ENCODE data around the gene NPAS3.

NPAS3 gene

DNA sequence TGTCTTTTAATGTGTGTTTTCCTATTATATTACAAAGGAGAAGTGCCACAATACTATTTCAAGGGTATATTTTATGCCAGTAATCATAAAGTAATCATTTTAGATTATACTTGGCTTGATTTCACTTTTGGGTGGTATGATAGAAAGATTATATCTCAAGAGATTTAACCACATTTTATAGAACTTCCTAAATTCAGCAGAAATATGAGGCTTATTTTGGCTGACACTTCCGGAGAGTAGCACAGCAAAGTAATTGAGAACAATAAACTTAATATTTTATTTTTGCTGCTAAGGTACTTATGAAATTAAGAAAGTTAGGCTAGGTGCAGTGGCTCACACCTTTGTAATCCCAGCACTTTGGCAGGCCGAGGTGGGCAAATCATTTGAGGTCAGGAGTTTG is 319.1 kb downstream of the NPAS3 start:
- no peak for DNase-seq (ENCODE audit: low read depth)

DNA sequence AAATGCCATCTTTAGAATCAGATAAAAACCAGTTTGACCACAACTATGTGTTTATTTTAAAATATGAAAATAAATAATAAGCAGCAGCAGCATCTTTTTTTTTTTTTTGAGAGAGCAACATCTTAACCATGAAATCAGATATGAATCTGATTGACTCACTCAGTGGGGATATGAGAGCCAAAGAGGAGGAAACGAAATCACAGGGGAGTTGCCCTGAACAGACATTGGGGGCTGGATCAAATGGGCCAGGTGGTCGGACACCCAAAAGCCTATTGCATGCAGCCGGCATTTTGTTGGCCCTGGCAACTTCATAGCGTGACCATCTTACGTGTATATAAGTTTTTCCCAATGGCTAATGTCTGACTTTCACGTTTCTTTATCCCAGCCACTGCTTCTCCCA is 321.1 kb downstream of the NPAS3 start:
- no peak for DNase-seq (ENCODE audit: low read depth)

DNA sequence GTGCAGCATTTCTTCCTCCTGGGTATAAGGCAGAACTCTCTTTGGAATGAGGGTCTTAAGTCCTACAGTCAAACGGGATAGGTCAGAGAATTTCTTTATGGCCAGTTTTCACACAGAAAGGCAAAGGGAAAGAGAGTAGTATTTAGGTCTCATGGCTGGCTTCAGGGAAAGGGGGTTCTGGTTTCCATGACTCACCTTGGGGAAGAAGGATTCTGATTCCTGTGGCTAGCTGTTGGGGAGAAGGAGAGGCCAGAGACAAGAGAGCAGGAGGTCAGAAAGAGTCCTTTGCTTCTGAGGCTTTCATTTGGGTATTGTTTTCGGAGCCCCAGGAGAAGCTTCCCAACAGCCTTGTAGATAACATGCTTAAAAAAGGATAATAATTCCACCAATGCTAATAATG is 332.5 kb downstream of the NPAS3 start:
- DNase-seq (ENCODE audit: low read depth) = no peak

DNA sequence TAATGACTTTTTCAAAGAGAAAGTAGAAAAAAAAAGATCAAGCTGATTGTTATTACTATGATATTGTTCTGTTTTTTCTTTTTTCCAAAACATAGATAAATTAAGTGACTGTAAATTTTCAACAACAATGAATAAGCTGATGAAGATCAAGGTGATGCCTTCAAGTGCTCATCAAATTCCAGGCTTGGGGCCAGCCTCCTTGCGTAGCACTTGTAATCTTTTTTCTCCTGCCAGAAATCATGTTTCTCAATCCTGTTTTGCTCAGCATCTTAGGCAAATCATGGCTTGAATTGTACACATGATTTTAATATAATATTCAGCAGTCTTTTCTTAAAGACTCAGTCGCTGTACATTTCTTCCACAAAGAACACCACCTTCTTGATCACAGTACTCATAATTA is 333.2 kb downstream of the NPAS3 start:
- DNase-seq (ENCODE audit: low read depth) = no peak

DNA sequence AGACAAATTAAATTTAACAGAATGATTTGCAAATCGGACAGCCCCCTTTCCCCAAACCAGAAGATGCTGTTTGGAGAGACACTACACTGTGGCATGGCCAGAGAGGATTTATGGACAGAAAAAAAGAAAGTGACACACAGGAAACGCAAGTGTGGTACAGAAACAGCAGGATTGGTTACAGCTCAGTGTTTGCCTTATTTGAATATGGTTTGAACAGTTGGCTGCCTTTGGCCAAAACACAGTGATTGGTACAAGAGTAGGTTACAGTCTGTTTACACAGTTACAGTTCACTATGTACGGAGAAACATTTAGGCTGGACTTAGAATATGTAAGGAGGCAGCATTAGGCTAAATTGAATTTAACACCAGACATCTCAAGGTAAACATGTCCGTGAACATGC is 335.3 kb downstream of the NPAS3 start:
- no peak for DNase-seq (ENCODE audit: low read depth)

DNA sequence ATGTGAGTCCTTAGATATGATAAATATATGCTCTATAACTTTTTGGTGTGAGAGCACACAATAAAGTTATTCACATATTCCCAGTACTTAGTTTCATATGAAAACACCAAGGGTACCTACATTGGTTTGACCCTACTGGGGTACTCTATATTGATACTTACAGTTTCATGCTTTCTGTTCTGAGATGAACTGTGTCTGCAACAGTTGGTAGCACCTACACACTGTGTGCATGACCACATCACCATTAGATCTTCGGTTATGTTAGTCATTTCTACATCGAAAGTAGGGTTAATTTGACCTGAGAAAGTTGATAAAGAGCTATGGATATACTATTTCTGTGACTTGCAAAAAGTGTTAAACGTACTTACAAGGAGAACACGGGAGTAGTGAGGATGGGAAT is 337.2 kb downstream of the NPAS3 start:
- DNase-seq (ENCODE audit: low read depth) = no peak

DNA sequence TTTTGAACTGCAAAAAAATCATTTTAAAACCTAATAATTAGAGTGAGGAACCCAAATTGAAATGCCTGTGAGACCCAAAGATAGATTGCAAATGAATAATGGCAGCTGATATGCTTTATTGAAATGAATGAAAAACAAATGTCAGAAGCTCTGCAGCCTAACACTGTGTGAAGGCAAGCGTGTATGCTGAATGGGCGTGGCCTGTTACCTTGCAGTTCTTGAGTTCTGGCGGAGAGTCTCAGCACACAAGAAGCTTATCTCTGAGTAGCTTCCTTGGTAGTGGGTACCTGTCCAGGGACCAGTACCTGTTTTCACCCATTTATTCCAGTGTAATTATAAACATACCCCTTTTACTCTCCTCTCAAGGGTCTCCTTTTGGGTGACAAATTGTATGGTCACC is 341.2 kb downstream of the NPAS3 start:
- no peak for DNase-seq (ENCODE audit: low read depth)

DNA sequence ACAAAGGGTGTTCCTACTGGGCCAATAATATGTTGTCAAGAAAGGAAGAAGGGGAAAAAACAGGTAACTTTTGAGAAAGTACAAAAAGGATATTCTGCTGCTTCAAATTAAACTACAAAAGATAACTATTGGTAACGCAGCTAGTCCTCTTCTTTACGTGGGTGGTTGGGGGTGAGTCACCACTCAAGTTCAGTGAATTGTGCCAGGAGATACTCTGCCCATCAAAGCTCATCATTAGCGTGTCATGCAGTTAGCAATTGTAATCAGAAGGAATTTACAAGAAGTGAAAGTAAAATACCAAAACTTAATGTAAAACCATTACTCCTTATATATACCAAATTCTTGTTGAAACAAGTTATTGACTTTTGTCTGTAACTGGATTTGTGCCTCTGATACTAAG is 342.0 kb downstream of the NPAS3 start:
- DNase-seq (ENCODE audit: low read depth) = no peak

DNA sequence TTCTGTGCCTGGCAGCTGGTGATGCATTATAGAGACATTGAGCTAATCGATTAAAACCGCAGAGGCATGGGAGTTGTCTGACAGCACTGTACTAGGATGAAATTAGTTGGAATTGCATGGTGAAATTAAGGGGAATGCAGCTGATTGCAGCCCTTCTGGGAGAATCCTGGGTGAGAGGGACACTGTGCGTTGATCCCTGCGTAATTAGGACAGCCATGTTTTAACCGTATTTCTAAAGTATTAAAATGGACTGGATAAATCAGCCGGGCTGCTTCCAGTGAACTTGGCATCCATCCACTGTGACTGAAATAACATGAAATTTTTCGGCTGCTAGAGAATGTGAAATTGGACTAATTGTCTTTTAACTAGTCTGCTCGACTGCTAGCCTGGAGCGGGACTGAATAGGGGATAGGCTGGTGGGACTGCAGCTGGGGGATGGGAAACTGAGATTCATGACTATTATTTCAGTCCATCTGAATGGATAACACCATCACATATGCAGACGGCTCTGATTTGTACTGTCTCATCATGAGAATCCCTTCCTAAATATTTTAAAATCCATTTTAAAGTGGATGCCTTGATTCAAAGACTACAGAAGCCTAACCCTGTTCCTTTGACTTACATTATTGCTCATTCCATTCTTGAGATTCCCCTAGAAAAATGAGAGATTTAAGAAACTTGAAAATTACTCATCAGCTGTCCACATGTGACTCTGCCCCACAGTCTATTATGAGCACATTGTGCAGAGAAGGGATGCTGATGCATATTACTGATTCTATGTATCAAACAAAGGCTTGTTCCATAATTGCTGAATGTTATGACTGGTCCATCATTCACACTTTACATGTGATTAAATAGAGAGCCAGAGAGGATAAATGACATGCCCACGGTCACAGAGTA is 343.9 kb downstream of the NPAS3 start:
- DNase-seq (ENCODE audit: low read depth) = no peak

DNA sequence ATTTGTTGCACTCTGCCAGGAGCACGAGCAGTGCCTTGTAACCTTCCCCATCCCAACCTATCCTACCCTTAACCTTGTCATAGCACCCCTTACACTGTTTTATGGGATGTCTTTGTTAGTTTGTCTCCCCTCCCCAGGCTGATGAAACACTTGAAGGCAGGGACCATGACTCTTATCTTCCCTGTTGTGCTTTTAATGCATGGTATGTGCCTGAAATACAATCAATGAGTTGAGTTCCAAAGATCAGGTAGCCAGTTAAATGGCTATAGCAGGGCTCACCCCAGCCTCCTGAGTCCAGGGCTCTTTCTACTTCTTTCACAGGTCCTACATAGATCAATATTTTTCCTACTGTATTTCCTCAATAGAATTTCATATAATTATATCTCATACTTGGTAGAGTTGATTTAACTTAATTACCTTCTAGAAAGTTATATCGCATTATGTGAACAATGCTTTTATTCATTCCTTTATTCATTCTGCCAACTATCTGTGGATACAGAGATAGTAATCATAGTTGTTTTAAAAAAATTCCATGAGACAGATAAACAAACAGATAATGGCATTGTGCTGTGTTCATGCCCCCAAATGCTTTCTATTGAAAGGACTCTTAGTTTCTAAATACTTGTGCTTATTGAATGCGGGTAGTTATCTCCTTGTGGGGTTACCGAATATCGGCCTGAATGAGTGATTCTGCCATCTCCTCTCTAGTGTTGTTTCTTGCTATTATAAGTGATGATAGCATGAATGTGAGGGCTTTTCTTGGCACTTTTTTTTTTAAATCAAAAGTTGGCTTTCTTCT is 347.4 kb downstream of the NPAS3 start:
- no peak for DNase-seq (ENCODE audit: low read depth)

DNA sequence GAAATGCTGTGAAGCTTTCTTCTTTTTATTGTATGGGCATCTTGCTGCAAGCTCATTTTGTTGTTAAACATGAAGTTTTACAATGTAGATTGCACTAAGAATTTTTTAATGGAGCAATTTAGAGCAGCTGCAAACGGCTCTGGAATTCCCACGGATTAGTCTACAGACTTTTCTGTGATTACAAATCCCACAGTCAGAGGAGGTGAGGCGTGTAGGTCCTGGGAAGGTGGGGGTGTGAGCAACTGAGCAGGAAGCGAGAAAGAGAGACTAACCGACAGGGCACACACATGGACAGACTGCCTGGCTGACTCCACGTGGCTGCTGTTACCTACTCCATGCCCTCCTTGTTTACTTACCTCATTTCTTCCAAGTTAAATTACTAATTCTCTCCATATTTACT is 348.5 kb downstream of the NPAS3 start:
- DNase-seq (ENCODE audit: low read depth) = no peak

DNA sequence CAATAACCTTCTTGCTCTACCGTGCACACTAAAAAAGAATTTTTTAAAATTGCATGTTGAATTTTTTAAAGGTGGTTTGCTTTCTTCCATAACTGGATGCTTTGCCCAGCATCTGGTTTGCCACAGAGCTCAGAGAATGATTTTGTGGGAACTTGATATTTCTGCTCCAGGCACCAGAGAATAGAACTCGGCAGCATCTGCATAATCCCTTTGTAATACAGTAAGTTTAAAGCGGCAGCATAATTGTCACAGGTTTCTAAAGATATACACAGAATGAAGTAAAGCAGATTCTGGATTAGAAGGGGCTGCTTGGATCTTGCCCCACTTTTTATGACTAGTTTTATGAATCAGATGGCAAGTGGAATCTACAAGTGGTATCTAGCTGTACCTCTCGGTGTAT is 352.0 kb downstream of the NPAS3 start:
- no peak for DNase-seq (ENCODE audit: low read depth)

DNA sequence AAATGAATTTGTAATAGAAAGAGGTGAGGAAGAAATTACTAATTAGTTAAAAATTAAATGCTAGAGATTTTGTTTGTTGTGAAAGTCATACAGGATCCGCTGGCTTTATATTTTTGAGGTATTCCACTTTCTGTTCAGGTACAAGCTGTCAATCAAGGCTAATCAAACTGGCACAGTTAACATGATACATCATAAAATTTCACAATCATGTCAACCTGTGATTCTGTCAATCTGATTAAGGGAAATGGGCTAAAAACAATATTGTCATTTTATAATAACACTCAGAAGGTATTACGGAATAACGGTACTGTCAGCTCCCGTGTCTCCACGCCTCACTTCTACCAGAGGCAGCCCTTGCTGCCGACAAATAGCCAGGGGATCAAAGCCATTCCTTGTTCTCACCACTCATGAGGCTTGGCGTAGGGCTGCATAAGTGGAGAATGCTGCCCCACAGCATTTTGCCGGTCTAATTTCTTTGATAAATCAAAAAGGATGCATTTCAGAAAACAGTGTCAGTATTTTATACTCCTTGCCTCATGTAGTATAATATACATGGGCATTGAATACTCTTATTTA is 352.9 kb downstream of the NPAS3 start:
- no peak for DNase-seq (ENCODE audit: low read depth)

DNA sequence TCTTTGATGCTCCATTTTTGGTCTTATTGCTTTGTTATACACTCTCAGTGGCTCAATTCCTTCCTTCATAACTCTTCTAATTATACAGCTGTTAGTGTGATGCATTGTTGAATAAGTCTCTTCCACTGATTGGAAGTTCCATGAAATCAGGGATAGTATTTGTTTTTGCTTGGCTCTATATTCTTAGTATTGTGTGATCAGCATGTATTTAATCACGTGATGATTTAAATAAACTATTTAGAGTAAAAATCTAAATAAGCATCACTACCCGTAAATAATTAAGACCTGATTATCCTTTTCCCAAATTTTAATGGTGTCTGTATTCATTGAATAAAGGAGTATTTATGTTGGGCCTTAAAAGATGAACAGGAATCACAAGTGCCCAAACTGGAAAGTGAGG is 355.7 kb downstream of the NPAS3 start:
- no peak for DNase-seq (ENCODE audit: low read depth)

DNA sequence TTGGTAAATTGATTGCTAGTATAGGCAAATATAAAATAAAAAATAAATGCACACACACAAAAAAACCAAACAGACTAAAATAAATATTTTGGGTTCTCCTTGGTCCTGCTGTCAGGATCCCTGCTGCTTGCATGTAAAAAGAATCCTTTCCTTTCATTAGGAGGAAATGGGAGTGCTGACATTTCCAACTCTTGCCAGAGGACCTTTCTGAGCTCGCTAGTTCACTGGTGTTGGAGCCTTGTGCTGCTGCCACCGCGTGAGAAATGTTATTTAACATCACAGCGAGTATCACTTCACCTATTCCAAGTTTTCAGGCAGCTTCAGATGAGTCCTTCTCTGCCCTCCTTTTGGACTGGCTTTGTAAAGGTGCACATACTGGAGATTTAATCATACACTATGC is 358.9 kb downstream of the NPAS3 start:
- DNase-seq (ENCODE audit: low read depth) = no peak

DNA sequence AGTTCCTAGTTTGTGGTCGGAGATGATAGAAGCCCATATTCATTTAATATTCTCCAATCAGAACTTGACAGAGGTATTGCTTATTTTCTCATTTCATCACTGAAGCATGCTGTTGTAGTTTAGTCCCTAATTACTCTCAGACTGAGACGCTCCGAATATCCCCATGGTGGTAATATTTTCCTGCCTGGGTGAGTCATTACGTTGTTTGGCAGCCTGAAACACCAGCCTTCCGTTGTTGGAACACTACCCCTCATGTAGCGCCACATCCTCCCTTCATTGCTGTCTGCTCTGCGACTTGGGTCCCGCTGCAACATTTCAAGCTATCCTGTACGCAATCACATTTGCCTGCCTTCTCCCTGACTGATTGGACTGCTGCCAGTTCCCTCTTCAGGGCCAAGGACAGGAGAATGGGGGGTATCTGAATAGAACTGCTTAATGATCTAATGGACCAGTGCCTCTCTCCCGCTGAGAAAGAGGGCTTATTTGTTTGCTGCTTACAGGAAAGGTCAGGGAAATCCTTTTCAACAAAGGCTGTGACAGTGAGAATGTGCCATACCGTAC is 369.1 kb downstream of the NPAS3 start:
- no peak for DNase-seq (ENCODE audit: low read depth)

DNA sequence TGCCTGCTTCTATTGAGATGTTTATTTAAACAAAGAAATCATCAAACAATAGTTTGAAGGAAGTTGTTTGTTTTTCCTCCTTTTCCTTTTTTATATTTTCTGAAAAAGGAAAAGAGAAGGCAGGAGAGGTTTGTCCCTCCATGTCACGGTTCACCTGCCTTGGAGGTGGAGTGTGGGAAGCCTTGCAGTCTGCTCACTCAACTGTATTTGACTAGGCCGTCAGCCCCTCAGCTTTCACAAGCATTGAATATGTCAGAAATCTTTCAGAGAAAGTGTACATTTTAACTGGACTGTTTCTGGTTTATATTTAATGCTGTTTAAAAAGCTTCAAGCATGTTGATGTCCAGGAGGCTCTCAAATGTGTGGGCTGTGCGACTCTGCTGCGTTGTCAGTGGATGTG is 370.4 kb downstream of the NPAS3 start:
- no peak for DNase-seq (ENCODE audit: low read depth)

DNA sequence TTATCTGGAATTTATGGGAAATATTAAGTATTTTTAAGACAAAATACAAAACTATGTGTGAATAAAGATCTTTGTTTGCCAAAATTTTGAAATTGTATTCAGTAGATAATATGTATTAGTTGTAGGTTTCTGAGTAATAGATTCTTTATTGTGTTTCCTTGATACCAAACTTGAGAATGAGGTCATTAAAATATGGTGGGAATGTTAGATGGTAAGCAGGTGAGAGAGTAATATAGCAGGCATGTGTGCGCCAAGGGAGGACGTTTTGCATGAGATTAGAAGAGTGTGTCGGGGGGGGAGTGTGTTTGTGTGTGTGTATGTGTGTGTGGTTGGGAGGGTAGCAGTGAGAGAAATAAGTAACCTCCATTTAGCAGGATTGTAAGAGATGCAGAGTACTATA is 376.5 kb downstream of the NPAS3 start:
- no peak for DNase-seq (ENCODE audit: low read depth)

DNA sequence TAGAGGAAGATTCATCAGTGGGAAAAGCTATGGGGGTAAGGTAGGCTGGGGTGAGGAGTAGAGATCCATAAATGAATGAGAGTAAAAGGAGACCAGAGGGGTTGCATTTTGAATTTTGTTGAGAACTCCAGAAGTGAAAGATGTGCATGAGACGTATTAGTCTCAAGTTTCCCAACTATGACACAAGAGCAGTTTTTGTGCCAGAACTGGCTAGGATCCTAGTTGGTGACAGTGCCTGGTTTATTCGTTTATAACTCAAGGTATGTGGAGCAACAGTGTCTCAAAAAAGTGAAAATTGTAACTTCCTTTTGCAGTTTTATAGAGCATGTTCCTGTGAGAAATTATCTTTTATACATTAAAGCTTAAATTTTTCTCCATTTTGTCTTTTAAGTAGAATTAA is 377.0 kb downstream of the NPAS3 start:
- DNase-seq (ENCODE audit: low read depth) = no peak

DNA sequence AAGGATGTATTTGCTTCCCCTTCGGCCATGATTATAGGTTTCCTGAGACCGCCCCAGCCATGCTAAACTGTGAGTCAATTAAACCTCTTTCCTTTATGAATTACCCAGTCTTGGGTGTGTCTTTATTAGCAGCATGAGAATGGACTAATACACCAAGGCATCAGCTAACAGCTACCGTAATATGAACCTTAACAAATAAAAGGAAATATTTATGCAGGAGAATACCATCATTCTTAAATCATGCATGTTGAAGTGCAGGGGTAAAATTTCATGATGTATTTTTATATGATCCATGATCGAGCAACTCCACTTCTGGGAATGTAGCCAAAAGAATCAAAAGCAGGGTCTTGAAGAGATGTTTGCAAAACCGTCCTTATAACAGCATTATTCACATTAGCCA is 379.0 kb downstream of the NPAS3 start:
- DNase-seq (ENCODE audit: low read depth) = no peak

DNA sequence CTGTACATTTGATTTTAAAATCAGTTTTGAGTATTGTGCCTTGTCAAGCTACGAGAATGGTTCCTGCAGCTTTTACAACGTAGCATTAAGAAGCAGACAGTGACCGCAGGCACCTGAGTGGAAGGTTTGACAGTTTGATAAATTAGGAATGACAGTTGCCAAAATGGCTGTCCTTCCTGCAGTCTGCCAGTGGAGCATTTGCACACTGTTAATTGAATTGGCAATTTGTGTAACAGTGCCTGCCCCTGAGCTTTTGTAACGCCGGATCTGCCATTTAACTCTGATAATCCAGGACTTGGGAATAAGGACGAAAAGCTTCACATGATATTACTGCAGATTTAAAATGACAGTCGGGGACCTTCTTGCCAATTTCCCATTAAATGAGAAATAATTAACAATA is 385.3 kb downstream of the NPAS3 start:
- DNase-seq (ENCODE audit: low read depth) = no peak

DNA sequence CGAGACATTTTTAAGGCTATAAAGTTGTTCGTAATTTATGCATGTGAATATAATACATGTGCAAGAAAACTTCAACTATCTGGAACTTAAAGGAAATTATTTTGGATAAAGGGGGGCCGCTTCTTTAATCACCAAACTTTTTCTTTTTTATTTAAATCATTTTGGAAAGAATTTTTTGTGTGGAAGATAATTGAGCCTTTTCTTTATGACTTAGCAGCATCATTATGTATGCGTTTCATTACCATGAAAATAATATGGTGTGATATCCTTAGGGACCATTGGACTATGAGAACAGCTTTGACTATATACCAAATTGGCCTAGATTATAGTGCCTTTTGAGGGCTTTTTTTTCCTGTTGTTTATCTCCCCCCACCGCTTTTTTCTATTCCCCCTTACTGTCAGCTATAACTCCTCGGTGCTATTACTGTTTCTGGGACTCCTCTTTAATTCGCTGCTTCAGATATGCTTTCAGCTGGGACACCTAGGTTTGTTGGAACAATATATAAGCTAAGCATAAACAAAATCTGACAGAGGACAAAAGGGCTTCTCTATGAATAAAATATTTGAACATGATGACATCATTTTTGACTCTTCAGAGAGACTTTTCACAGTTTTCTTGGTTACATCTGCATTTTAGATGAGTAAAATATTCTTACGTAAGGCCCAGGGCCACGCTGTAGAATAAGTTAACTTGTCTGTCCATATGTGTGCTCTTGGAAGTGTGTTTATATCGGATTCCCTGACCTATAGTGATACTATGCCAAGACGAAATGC is 392.7 kb downstream of the NPAS3 start:
- no peak for DNase-seq (ENCODE audit: low read depth)
